PC-9 (cell line): ENCODE measurements around the gene HSBP1L1.

ENCODE experiments used
- CTCF ChIP-seq: fragments of 200-600 bp; sonication (generic); conservative IDR thresholded peaks from 2 replicates; pipeline ENCODE4 v1.6.1; 2017; ENCODE audit warnings: mixed run types, antibody characterized with exemption, mild to moderate bottlenecking, moderate library complexity
- EZH2 ChIP-seq: fragments of 200-600 bp; sonication (generic); IDR thresholded peaks from 2 replicates; pipeline ENCODE4 v1.8.0; 2017; ENCODE audit warnings: antibody characterized with exemption, low read depth

GRCh38 chr18:79942786-79943607, 21.4 kb upstream of the HSBP1L1 start:
- TF ChIP-seq CTCF (no peak), EZH2 (no peak)
